Daoy (cell line): ENCODE results near the gene VSTM4. TPM values are rescaled to one million over a fixed set of nuclear protein-coding genes. Genes with fewer than 3 reads are reported as not detected.
A peak's percentile ranks its signal among the peaks of the same experiment; 100 is the strongest.

Experiments used
- DNase-seq: peaks from one replicate; pipeline ENCODE4 v3.0.0-alpha.2; 2015; ENCODE audit warnings: low read depth
- total RNA-seq: library from RNA; depleted of rRNA; stranded (reverse); fragments of >200 nt; shearing (Covaris generic); gene quantifications from 2 replicates; pipeline ENCODE4 v1.2.3, GENCODE V29; 2014; rRNA removed

The VSTM4 gene, protein sequence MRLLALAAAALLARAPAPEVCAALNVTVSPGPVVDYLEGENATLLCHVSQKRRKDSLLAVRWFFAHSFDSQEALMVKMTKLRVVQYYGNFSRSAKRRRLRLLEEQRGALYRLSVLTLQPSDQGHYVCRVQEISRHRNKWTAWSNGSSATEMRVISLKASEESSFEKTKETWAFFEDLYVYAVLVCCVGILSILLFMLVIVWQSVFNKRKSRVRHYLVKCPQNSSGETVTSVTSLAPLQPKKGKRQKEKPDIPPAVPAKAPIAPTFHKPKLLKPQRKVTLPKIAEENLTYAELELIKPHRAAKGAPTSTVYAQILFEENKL
- total RNA-seq, result 3.3 and 9.5 TPM in 2 replicates

GRCh38 chr10:49115015-49115795 lies at the start of gene VSTM4:
TSS of gene VSTM4 (minus strand) at chr10:49115522. CDS start at chr10:49115485, 37 bp downstream.
- peak; percentile 48 for DNase-seq

DNA sequence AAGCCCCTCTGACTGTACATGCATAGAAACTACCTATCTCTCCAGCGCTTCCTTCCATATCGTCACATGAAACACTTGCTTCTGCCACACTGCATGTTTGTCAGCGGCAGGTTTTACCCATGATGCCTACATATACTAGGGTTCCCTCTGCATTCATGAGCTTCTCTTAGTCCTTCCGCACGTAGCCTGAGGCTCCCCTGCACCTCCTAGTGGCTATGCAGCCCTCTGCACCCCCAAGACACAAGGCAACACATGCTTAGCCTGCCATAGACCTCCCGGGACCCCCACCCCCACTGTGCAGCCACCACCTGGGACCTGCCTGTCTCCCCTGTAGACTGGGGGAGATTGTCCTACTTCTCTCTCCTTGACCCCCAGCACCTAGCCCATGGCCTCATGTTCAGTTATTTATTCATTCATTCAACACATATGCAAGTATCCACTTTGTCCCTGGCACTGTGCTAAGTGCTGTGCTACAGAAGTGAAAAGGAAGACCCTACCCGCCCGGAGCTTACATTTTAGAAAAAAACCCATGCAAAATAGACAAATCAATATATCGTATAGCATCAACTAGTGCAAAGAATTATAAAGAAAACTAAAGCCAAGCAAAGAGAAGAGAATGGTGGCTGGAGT lies 49.4 kb upstream of the VSTM4 start:
- peak; percentile 27 for DNase-seq

GRCh38 chr10:49163741-49164140 lies 48.4 kb upstream of the VSTM4 start:
- peak; percentile 60 for DNase-seq

GRCh38 chr10:49162761-49163310 lies 47.5 kb upstream of the VSTM4 start:
- DNase-seq, result no peak

GRCh38 chr10:49162063-49162462 lies 46.7 kb upstream of the VSTM4 start:
- no peak for DNase-seq

DNA sequence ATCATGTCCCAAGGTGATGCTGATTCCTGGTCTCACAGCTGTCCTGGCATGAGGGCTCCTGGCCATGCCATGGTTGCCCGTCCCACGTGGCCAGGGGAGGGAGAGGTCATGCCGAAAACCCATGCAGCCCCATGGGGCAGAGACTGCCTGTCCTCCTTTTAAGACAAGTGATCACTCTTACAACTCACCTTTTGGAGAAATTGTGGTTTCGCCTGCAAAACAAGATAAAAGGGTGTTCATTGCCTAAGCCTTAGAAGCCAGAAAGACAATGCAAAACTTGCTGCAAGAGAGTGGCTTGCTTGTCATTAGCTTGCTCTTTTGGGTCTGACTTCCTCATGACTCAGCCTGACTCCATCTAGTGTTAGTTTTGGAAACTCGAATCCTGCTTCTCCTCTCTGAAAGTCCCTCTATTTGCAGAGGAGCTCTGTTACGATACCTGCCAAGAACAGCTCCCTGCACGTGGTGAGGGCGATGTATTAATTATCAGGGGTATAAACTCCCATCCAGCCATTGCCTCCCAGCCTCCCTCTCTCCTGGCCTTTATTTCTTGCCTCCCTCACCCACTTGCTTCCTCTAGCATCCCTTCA lies 46.2 kb upstream of the VSTM4 start:
- peak; percentile 47 for DNase-seq

- DNase-seq, result no peak
Measured at GRCh38 chr10:49160814-49161213, 45.5 kb upstream of the VSTM4 start.

DNA sequence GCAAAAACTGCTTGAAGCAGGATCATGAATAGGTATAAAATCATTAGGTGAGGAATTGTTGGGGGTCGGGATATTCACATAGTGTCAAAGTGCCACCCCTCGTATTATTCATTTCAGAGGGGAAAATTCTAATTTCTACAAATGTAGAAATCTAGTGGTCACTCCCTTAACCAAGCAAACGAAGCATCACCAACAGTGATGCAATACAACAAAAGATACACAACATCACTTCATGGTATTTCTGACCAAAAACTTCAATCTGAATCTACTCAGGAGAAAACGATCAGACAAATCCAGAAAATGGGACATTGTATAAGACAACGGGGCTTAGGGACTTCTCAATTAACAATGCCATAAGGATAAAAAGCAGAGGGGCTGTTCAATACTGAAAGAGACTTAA lies 44.8 kb upstream of the VSTM4 start:
- DNase-seq, result no peak

DNA sequence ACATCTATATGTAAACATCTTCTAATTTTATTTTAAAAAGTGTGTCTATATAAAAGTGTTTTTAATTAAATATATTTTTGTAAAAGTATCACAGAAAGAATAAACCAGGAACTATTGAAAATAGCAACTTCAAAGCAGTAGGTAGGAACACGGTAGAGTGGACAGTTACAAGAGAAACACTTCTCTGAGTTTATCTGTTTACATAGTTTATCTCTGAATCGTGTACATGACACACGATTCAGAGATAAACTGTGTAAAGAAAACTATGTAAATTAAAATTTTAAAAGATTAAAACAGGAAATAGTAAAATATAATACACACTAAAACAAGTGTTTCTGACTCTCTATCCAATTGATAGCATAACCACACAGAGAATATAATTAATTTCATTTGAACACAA lies 43.6 kb upstream of the VSTM4 start:
- DNase-seq, result no peak

- DNase-seq, result no peak
Measured at GRCh38 chr10:49158404-49158803, 43.1 kb upstream of the VSTM4 start.

DNA sequence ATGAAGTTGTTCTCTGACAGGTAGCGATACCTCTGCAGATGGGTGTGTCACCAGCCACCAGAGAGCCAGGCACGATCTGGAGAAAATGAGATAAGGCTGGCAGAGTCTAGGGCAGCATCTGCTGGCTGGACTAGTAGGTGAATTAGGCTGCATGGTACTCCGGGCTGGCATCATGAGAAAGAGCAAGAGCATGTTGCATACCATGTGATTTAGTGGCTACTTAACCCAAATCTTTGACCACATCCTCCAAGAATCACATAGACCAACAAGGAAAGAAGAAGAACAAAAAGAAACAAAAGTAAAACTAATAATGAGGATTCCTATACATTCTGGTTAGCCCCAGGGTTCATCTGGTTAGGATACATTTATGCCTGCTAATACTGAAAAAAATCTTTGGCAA lies 41.9 kb upstream of the VSTM4 start:
- no peak for DNase-seq

DNA sequence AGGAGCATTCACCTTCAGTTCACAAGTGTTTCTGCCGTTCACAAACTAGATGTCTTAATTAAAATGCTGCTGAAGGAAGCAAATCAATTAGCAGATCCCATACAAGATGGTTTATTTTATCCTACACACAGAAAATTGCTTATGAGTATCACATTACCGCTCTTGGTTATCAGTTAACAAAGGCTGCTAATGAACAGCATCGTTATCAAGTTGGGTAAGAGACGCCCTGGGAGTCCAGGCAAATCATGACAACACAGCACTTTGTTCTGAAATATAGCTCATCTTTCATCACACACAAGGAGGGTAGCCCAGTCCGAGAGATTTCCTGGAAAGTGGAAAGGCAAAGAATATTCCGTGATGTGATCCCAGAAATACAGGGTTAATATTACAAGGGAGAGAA lies 39.3 kb upstream of the VSTM4 start:
- no peak for DNase-seq

GRCh38 chr10:49153971-49154370 lies 38.6 kb upstream of the VSTM4 start:
- DNase-seq, result peak; percentile 17

DNA sequence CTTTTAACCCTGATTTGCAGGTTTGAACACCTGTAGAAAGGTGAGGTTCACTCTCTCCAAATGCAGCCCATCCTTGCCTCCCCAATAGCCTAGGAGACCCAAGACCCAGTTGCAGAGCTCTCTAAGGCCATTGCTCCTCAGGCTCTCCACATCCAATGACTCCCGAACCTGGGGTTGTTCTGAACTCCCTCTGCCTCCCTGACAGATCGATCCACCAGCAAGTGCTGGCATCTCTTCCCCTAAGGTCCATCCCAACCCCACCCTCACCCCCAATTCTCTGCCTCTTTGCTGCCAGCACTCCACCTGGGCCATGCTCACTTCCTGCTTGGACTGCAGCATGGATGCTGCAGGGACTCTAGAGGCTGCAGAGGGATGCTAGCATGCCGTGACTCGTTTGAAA lies 37.8 kb upstream of the VSTM4 start:
- DNase-seq, result no peak

GRCh38 chr10:49152663-49153062 lies 37.3 kb upstream of the VSTM4 start:
- no peak for DNase-seq

DNA sequence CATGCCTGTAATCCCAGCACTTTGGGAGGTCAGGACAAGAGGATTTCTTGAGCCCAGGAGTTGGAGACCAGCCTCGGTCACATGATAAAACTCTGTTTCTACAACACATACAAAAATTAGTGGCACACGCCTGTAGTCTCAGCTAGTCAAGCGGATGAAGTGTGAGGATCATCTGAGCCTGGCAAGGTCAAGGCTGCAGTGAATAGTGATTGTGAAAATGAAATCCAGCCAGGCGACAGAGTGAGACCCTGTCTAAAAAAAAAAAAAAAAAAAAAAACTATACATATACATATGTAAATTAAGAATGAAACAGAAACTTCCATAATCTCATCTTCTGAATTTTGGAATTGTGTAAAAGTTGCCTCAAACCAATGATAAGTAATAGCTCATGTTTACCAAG lies 36.7 kb upstream of the VSTM4 start:
- DNase-seq, result no peak

DNA sequence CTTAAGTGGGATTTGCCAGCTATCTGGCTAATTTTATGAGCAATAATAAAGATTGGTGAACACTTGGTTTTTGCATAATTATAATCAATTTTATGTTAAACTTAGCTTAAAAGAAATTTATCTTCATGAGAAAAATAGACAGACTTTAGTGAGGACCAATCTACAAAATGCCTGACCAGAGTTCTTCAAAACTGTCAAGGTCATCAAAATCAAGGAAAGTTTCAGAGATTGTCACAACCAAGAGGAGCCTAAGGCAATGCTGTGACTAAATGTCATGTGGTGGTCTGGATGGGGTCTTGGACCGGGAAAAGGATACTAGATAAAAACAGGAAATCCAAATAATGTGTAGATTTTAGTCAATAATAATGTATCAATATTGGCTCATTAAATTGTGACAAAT lies 36.2 kb upstream of the VSTM4 start:
- no peak for DNase-seq

GRCh38 chr10:49151025-49151445 lies 35.7 kb upstream of the VSTM4 start:
- DNase-seq, result no peak

DNA sequence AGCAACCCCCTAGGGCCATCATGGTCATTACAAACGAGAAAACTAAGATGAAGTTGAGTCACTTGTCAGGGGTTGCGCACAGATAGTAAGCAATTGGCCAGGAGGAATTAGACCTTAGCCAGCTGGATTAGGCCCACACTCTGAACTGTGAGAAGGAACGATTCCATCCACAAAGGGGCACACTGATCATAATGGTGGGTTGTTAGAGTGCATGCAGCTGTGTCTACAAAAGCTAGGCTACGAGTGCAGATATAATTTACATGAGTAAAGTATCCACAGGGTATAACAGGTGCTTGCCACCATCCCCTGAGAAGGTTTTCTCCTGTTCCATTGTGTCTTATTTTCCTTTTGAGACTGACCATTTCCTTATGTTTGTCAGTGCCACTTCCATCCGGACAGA lies 35.1 kb upstream of the VSTM4 start:
- no peak for DNase-seq

DNA sequence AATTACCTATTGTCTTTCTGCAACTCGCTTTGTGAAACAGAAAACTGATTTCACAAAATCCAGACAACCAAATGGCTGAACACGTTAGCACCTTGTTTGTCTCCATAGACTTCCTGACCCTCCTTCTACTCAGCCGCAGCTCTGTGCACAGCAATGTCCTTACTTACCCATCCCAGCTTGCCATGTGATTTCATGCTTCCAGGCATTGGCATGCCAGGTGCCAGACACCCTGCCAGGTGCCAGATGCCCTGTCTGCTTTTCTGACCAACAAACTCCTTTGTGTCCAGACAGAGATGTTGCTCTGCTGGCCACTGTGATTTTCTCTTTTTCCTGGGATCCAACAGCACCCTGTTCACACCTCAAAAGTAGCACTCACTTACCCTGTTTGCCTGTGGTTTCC lies 34.6 kb upstream of the VSTM4 start:
- no peak for DNase-seq

- no peak for DNase-seq
Measured at GRCh38 chr10:49144058-49144720, 28.9 kb upstream of the VSTM4 start.

GRCh38 chr10:49143249-49143648 lies 27.9 kb upstream of the VSTM4 start:
- no peak for DNase-seq
